HCT116 (cell line): ENCODE results near the gene GDAP1L1. TPM values are rescaled to one million over a fixed set of nuclear protein-coding genes. Genes with fewer than 3 reads are reported as not detected.
A peak's percentile ranks its signal among the peaks of the same experiment; 100 is the strongest.

Experiments
- ATAC-seq: fragments of 200-7000 bp; cut with Tn5 transposase; 2 replicates; pipeline ENCODE4 v1.9.1; 2020; ENCODE audit warnings: mild to moderate bottlenecking, moderate library complexity
- BruUV-seq: library from RNA; stranded (reverse); fragments of 400-500 nt; replicated peaks from 2 replicates; lab custom pipeline; 2021; lab: Mats Ljungman, UMichigan
- CTCF ChIA-PET: fragments of 300-600 bp; sonication (Branson Sonifier 250); formaldehyde crosslinking; loops from one replicate; lab custom pipeline; 2021; ENCODE audit warnings: antibody characterized with exemption; lab: Charles Lee
- POLR2A ChIA-PET: fragments of 300-600, 350-600 bp; sonication (Branson Sonifier 250); formaldehyde crosslinking; loops from one replicate; lab custom pipeline; 2021; ENCODE audit warnings: antibody characterized with exemption; lab: Charles Lee
- RAD21 ChIA-PET, 2 experiments: fragments of 300-600 bp; sonication (Branson Sonifier 250); formaldehyde crosslinking; loops; one replicate each; lab custom pipeline; 2023; ENCODE audit warnings: low total read pairs in 2 of 2; ENCODE audit not compliant: uncharacterized antibody in 2 of 2, unreplicated experiment in 2 of 2, low non-redundant PET in 1 of 2; lab: Charles Lee
- DNase-seq: peaks from one replicate; pipeline ENCODE4 v3.0.0-alpha.2; 2010; ENCODE audit warnings: low read depth, low spot score
- H2AFZ ChIP-seq: fragments of 200-600 bp; shearing (Covaris generic), sonication (generic); 2 replicates; pipeline ENCODE4 v1.6.1; 2017; ENCODE audit warnings: low read depth, mixed run types, mixed read lengths, antibody characterized with exemption, low read length; ENCODE audit not compliant: poor library complexity, severe bottlenecking
- H3K27ac ChIP-seq: 2 replicates; pipeline ENCODE4 v1.5.1; 2012; ENCODE audit warnings: low read depth, low read length
- H3K27me3 ChIP-seq: fragments of 200-600 bp; sonication (generic); 2 replicates; pipeline ENCODE4 v1.6.1; 2016; ENCODE audit warnings: mixed run types, low read length, mixed read lengths; ENCODE audit not compliant: insufficient read depth
- H3K36me3 ChIP-seq, 2 experiments: fragments of 200-500 bp in 1 of 2; fragments of 200-600 bp in 1 of 2; sonication (Bioruptor generic) in 1 of 2; sonication (generic) in 1 of 2; 2 replicates each; pipeline versions ENCODE4 v1.5.1 to v1.6.1; 2014 to 2016; ENCODE audit warnings: low read length in 2 of 2, inconsistent platforms in 1 of 2, mixed read lengths in 1 of 2, mixed run types in 1 of 2; ENCODE audit not compliant: insufficient read depth in 2 of 2, control insufficient read depth in 1 of 2
- H3K4me1 ChIP-seq, 2 experiments: fragments of 200-600 bp in 1 of 2; sonication (generic) in 1 of 2; 2 replicates each; pipeline versions ENCODE4 v1.5.1 to v1.6.1; 2012 to 2017; ENCODE audit warnings: low read length in 2 of 2, inconsistent platforms in 1 of 2, mild to moderate bottlenecking in 1 of 2, mixed read lengths in 1 of 2, mixed run types in 1 of 2, moderate library complexity in 1 of 2; ENCODE audit not compliant: insufficient read depth in 2 of 2, control insufficient read depth in 1 of 2
- H3K4me2 ChIP-seq: fragments of 200-600 bp; sonication (generic); 2 replicates; pipeline ENCODE4 v1.6.1; 2017; ENCODE audit warnings: mixed run types, low read length, mixed read lengths
- H3K4me3 ChIP-seq, 2 experiments: fragments of 200-600 bp in 1 of 2; sonication (generic) in 1 of 2; replicated peaks in 1 of 2; 2 replicates each; pipeline ENCODE4 v1.5.1; 2011 to 2016; ENCODE audit warnings: low read length in 2 of 2, control low read depth in 1 of 2, low read depth in 1 of 2, mild to moderate bottlenecking in 1 of 2, mixed read lengths in 1 of 2, mixed run types in 1 of 2
- H3K79me2 ChIP-seq: fragments of 200-600 bp; sonication (generic); 2 replicates; pipeline ENCODE4 v1.6.1; 2017; ENCODE audit warnings: mild to moderate bottlenecking, mixed run types, low read length, moderate library complexity, mixed read lengths; ENCODE audit not compliant: insufficient read depth
- H3K9ac ChIP-seq: fragments of 200-600 bp; sonication (generic); 2 replicates; pipeline ENCODE4 v1.6.1; 2016; ENCODE audit warnings: low read length, mixed read lengths
- H3K9me2 ChIP-seq: fragments of 200-600 bp; sonication (generic), shearing (Covaris generic); 2 replicates; pipeline ENCODE4 v1.6.1; 2017; ENCODE audit warnings: mixed run types, mild to moderate bottlenecking, moderate library complexity; ENCODE audit not compliant: insufficient read depth
- H3K9me3 ChIP-seq, 2 experiments: fragments of 200-500 bp in 1 of 2; fragments of 200-600 bp in 1 of 2; sonication (Bioruptor generic) in 1 of 2; sonication (generic) in 1 of 2; 2 replicates each; pipeline ENCODE4 v1.6.1; 2014 to 2017; ENCODE audit warnings: low read length in 2 of 2, mixed read lengths in 2 of 2, inconsistent platforms in 1 of 2, low read depth in 1 of 2, mild to moderate bottlenecking in 1 of 2, mixed run types in 1 of 2, moderate library complexity in 1 of 2; ENCODE audit not compliant: control insufficient read depth in 1 of 2, insufficient read depth in 1 of 2
- H4K20me1 ChIP-seq: fragments of 200-600 bp; sonication (generic), shearing (Covaris generic); 2 replicates; pipeline ENCODE4 v1.6.1; 2017; ENCODE audit warnings: mixed run types, mild to moderate bottlenecking, moderate library complexity; ENCODE audit not compliant: insufficient read depth
- EGR1 ChIP-seq: IDR thresholded peaks from 2 replicates; pipeline ENCODE4 v1.6.1; 2012; ENCODE audit warnings: low read depth
- EZH2phosphoT487 ChIP-seq: fragments of 200-600 bp; IDR thresholded peaks from 2 replicates; pipeline ENCODE4 v1.6.1; 2018; ENCODE audit warnings: antibody characterized with exemption, borderline replicate concordance
- FOSL1 ChIP-seq: IDR thresholded peaks from 2 replicates; pipeline ENCODE4 v1.6.1; 2012; ENCODE audit warnings: low read depth
- JUND ChIP-seq: IDR thresholded peaks from 2 replicates; pipeline ENCODE4 v1.6.1; 2012
- POLR2A ChIP-seq: IDR thresholded peaks from 2 replicates; pipeline ENCODE4 v1.7.0; 2011; ENCODE audit warnings: borderline replicate concordance; ENCODE audit not compliant: insufficient read depth, insufficient read length; ENCODE audit errors: extremely low read depth
- POLR2AphosphoS5 ChIP-seq: IDR thresholded peaks from 2 replicates; pipeline ENCODE4 v1.6.1; 2011; ENCODE audit warnings: mild to moderate bottlenecking, low read depth, low read length, moderate library complexity
- RAD21 ChIP-seq: IDR thresholded peaks from 2 replicates; pipeline ENCODE4 v1.6.1; 2012; ENCODE audit warnings: low read depth, mild to moderate bottlenecking
- SP1 ChIP-seq: IDR thresholded peaks from 2 replicates; pipeline ENCODE4 v1.6.1; 2012; ENCODE audit warnings: low read depth
- TCF7L2 ChIP-seq: IDR thresholded peaks from 2 replicates; pipeline ENCODE4 v1.7.0; 2011; ENCODE audit warnings: borderline replicate concordance, inconsistent platforms; ENCODE audit not compliant: insufficient read depth, insufficient read length; ENCODE audit errors: extremely low read depth
- YY1 ChIP-seq: IDR thresholded peaks from 2 replicates; pipeline ENCODE4 v1.6.1; 2011; ENCODE audit warnings: low read length, low read depth, moderate library complexity, mild to moderate bottlenecking; ENCODE audit not compliant: insufficient replicate concordance; ENCODE audit errors: extremely low read depth
- intact Hi-C: fragments of 100-400 bp; cut with micrococcal nuclease; formaldehyde crosslinking; loops from 2 replicates; pipeline ENCODE4 v1.10.0; 2022
- total RNA-seq: library from RNA; stranded (reverse); gene quantifications from one replicate; pipeline ENCODE4 v1.2.1, GENCODE V29; 2021; ENCODE audit not compliant: unreplicated experiment
- TF ChIP-seq, protein P1 (sequence below): IDR thresholded peaks from 2 replicates; pipeline ENCODE4 v1.6.1; 2012; ENCODE audit warnings: low read depth
- TF ChIP-seq, protein P2 (sequence below): IDR thresholded peaks from 2 replicates; pipeline ENCODE4 v1.6.1; 2012
- TF ChIP-seq, protein P3 (sequence below), 3 experiments: fragments of 200-600 bp in 1 of 3; sonication (generic) in 1 of 3; IDR thresholded peaks in 2 of 3; conservative IDR thresholded peaks in 1 of 3; 2 replicates each; pipeline ENCODE4 v1.5.1; 2012 to 2017; ENCODE audit warnings: low read depth in 2 of 3, low read length in 2 of 3, antibody characterized with exemption in 1 of 3, borderline replicate concordance in 1 of 3, control low read depth in 1 of 3, mild to moderate bottlenecking in 1 of 3, mixed read lengths in 1 of 3, mixed run types in 1 of 3, moderate library complexity in 1 of 3; ENCODE audit not compliant: insufficient read depth in 1 of 3
- TF ChIP-seq, protein P4 (sequence below): IDR thresholded peaks from 2 replicates; pipeline ENCODE4 v1.6.1; 2011; ENCODE audit warnings: mild to moderate bottlenecking, low read length, moderate library complexity; ENCODE audit not compliant: insufficient replicate concordance; ENCODE audit errors: extremely low read depth

GDAP1L1 gene
- total RNA-seq, 1 experiment from 2014 or later: not detected

DNA sequence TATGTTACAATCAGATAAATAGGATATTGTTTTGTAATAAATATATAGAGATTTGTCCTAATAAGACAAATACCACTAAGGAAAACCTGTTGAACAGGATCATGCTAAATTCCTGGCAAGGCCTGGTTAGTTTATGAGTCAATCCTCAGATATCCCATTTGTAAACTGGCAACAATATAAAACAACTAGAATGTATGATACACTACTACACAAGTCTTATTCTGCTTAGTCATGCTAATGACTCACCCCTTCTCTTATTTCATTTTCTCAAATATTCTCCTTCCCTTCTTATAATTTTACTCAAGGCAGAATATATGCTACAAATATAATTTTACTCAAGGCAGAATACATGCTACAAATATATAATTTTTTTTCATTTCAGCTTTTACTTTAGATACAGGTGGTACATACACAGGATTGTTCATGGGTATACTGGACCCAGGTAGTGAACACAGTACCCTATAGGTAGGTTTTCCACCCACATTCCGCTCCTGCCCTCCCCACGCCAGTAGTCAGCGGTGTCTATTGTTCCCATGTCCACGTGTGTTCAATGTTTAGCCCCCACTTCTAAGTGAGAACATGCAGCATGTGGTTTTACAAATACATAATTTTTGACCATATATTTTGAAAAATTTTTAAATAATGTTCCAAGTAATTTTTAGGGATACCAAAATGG is 42.8 kb upstream of the GDAP1L1 start (continued):
- TF ChIP-seq FOSL1: peak; percentile 99
- TF ChIP-seq POLR2AphosphoS5: peak; percentile 51; the same call in 1 of the 2 replicates
- TF ChIP-seq SP1: peak; percentile 95
- peak; percentile 98 for TF ChIP-seq JUND
- peak; percentile 53; the same call in 1 of the 2 replicates for TF ChIP-seq EGR1

DNA sequence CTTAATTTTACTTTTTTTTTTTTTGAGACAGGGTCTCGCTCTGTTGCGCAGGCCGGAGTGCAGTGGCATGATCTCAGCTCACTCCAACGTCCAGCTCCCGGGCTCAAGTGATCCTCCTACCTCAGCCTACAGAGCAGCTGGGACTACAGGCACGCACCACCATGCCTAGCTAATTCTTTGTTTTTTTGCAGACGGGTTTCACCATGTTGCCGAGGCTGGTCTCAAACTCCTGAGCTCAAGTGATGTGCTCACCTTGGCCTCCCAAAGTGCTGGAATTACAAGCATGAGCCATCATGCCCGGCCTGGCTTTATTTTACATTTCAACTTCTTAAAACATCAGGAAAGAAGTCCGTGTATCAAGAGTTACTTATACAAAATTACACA is 42.3 kb upstream of the GDAP1L1 start:
- no TSS peak for BruUV-seq
- Histone ChIP-seq H3K4me2 (peak overlapping the region; percentile 74), H3K4me1 (peaks cover 51 to 60% of the 10 kb centered on the region in 2 experiments), H2AFZ (no peak overlapping the region)
- no peak for ATAC-seq
- POLR2A ChIA-PET: interaction anchor here (0.6 kb wide), 1 partner anchor 440 kb away, joined by 3 read pairs; no protein-coding TSS in a partner anchor
- TF ChIP-seq, protein P1, sequence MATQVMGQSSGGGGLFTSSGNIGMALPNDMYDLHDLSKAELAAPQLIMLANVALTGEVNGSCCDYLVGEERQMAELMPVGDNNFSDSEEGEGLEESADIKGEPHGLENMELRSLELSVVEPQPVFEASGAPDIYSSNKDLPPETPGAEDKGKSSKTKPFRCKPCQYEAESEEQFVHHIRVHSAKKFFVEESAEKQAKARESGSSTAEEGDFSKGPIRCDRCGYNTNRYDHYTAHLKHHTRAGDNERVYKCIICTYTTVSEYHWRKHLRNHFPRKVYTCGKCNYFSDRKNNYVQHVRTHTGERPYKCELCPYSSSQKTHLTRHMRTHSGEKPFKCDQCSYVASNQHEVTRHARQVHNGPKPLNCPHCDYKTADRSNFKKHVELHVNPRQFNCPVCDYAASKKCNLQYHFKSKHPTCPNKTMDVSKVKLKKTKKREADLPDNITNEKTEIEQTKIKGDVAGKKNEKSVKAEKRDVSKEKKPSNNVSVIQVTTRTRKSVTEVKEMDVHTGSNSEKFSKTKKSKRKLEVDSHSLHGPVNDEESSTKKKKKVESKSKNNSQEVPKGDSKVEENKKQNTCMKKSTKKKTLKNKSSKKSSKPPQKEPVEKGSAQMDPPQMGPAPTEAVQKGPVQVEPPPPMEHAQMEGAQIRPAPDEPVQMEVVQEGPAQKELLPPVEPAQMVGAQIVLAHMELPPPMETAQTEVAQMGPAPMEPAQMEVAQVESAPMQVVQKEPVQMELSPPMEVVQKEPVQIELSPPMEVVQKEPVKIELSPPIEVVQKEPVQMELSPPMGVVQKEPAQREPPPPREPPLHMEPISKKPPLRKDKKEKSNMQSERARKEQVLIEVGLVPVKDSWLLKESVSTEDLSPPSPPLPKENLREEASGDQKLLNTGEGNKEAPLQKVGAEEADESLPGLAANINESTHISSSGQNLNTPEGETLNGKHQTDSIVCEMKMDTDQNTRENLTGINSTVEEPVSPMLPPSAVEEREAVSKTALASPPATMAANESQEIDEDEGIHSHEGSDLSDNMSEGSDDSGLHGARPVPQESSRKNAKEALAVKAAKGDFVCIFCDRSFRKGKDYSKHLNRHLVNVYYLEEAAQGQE: no peak
- TF ChIP-seq, protein P2, sequence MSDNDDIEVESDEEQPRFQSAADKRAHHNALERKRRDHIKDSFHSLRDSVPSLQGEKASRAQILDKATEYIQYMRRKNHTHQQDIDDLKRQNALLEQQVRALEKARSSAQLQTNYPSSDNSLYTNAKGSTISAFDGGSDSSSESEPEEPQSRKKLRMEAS: no peak
- TF ChIP-seq, protein P3, sequence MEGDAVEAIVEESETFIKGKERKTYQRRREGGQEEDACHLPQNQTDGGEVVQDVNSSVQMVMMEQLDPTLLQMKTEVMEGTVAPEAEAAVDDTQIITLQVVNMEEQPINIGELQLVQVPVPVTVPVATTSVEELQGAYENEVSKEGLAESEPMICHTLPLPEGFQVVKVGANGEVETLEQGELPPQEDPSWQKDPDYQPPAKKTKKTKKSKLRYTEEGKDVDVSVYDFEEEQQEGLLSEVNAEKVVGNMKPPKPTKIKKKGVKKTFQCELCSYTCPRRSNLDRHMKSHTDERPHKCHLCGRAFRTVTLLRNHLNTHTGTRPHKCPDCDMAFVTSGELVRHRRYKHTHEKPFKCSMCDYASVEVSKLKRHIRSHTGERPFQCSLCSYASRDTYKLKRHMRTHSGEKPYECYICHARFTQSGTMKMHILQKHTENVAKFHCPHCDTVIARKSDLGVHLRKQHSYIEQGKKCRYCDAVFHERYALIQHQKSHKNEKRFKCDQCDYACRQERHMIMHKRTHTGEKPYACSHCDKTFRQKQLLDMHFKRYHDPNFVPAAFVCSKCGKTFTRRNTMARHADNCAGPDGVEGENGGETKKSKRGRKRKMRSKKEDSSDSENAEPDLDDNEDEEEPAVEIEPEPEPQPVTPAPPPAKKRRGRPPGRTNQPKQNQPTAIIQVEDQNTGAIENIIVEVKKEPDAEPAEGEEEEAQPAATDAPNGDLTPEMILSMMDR (IDR thresholded peaks at IDR 0.05 in 2 of 3, conservative IDR thresholded peaks at IDR 0.05 in 1 of 3; ENCODE audit: borderline replicate concordance in 1 of 3, insufficient read depth in 1 of 3, low read depth in 2 of 3, low read length in 2 of 3): no peak
- no peak for TF ChIP-seq POLR2AphosphoS5
- no peak for TF ChIP-seq TCF7L2
- TF ChIP-seq YY1: no peak
- no peak for TF ChIP-seq SP1
- TF ChIP-seq, protein P4, sequence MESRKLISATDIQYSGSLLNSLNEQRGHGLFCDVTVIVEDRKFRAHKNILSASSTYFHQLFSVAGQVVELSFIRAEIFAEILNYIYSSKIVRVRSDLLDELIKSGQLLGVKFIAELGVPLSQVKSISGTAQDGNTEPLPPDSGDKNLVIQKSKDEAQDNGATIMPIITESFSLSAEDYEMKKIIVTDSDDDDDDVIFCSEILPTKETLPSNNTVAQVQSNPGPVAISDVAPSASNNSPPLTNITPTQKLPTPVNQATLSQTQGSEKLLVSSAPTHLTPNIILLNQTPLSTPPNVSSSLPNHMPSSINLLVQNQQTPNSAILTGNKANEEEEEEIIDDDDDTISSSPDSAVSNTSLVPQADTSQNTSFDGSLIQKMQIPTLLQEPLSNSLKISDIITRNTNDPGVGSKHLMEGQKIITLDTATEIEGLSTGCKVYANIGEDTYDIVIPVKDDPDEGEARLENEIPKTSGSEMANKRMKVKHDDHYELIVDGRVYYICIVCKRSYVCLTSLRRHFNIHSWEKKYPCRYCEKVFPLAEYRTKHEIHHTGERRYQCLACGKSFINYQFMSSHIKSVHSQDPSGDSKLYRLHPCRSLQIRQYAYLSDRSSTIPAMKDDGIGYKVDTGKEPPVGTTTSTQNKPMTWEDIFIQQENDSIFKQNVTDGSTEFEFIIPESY: no peak
- no peak for TF ChIP-seq EZH2phosphoT487
- no peak for TF ChIP-seq RAD21
- TF ChIP-seq POLR2A: no peak
- TF ChIP-seq, all 23 proteins: peak for 0
- H3K27me3 ChIP-seq: no peaks in the 10 kb centered on the region
- H3K9me3 ChIP-seq: no peaks in the 10 kb centered on the region
- peak overlapping the region; percentile 95 for H3K27ac ChIP-seq
- H3K36me3 ChIP-seq: peaks cover 26 to 27% of the 10 kb centered on the region in 2 experiments
- H3K79me2 ChIP-seq: peaks cover 90% of the 10 kb centered on the region
- ChIA-PET CTCF (interaction anchor here (1.1 to 1.5 kb wide), 3 partner anchors 13 to 180 kb away, joined by 4 to 7 read pairs (median 5); no protein-coding TSS in a partner anchor), RAD21 (no interaction called here)
- intact Hi-C loops: no loop called here
- no peak for DNase-seq
- H4K20me1 ChIP-seq: no peaks in the 10 kb centered on the region
- H3K9ac ChIP-seq: peak overlapping the region; percentile 57
- no peaks in the 10 kb centered on the region for H3K9me2 ChIP-seq
- H3K4me3 ChIP-seq: peak overlapping the region in 1 of 2 experiments; percentile 38; a peak in 1 of 4 replicates
